GM18517 (cell line): ENCODE data around the gene UTP3.
A peak's percentile ranks its signal among the peaks of the same experiment; 100 is the strongest.
"Not testable (repeated sequence)": the region's sequence is repeated elsewhere in the genome, so short reads cannot be mapped to it uniquely, and the experiment has no call there.

Experiments
- ATAC-seq: cut with Tn5 transposase; IDR thresholded peaks from one replicate; pipeline ENCODE4 v1.9.1; 2021; ENCODE audit warnings: mild to moderate bottlenecking, moderate library complexity; ENCODE audit not compliant: unreplicated experiment

The UTP3 gene, protein sequence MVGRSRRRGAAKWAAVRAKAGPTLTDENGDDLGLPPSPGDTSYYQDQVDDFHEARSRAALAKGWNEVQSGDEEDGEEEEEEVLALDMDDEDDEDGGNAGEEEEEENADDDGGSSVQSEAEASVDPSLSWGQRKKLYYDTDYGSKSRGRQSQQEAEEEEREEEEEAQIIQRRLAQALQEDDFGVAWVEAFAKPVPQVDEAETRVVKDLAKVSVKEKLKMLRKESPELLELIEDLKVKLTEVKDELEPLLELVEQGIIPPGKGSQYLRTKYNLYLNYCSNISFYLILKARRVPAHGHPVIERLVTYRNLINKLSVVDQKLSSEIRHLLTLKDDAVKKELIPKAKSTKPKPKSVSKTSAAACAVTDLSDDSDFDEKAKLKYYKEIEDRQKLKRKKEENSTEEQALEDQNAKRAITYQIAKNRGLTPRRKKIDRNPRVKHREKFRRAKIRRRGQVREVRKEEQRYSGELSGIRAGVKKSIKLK

DNA sequence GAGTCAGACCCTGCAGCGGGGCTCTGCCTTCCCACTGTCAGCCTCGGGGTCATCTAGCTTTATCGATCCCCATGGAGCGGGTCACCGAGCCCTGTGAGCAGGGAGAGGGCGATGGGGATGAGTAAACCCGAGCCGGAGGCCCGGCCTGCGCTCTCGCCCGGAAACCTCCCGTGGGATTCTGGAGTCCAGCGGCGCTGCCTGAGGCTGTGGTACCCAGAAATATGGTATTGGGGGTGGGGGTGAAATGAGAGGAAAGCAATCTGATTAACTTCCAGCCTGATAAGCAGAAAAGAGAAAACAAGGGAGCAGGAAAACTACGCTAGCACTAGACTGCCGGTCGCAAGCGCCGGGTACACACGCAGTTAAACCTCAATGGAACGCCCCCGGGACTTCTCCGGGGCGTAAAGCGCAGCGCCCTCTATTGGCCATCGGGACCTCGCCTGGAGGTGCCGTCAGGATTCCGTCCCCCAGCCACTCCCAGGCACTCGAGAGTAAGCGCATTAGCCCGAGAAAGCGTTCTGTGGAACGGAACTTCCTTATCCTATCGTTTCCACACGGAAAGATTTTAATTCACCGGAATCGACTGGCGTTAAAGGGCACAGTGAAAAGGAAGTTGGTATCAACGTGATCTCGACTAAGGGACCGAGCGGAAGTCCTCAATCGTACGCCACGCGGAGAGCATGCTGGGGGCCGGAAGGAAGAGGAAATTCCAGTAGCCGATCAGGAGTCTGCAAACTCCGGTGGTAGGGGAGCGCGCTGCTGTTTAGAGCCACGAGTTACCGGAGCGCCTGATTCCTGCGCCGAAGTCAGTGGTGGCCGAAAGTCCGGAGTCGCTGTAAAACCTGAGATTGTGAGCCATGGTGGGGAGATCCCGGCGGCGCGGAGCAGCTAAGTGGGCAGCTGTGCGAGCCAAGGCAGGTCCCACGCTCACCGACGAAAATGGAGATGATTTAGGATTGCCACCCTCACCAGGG is at the start of gene UTP3:
UTP3 (plus strand) TSS at position 712 of the 974 bp plus-strand sequence; CDS start at position 858, 146 bp downstream.
- peak; percentile 94 for ATAC-seq

DNA sequence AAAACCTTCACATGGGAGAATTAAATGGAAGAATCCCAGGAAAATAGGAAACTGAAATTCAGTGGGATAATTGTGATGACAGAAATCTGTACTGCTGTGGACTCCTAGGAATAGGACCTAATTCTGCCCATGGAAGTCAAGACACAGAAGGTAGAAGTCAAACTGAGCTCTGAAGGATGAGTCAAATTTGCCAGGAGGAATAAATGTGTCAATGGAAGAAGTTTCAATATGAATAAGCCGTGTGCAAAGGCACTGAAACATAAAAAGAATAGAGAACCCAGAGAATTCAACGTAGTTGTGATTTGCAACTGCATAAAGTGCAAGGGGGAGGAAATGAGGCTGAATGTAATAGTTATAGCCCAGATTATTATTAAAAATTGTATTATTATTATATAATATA is 48.1 kb upstream of the UTP3 start:
- peak; percentile 78 for ATAC-seq

DNA sequence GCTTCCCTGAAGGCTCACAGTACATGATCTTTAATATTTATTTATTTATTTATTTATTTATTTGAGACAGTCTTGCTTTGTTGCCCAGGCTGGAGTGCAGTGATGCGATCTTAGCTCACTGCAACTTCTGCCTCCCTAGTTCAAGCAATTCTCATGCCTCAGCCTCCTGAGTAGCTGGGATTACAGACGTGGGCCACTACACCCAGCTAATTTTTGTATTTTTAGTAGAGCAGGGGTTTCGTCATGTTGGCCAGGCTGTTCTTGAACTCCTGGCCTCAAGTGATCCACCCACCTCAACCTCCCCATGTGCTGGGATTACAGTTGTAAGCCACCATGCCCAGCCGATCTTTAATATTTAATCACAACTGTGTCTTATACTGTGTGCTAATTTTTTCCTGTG is 37.6 kb upstream of the UTP3 start:
- ATAC-seq, result not testable (repeated sequence)

DNA sequence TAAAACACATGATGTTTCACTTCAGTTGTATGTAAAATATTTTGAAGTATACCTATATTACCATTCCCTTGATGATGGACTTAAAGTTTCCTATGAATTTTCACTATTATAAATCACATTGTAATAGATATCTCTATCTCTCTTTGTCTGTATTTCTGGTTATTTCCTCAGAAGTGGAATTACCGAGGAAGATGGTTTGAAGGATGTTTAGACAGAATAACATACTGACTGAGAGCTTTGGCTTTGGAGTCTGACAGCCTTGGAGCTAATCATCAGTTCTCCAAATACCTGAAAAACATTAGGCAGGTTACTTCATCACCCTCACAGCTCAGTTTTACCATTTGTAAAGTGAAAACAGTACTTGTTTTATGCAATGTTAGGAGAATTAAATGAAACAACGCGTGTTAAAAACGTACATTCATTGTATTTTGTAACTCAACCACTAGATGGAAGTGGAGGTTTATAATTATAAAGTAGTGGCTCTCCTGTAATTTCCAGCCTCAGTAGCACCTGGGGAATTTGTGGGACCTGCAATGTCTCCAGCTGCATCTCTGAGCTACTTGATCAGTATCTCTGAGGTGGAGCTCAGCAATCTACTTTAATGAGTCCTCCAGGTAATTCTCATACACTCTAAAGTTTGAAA is 36.3 kb upstream of the UTP3 start:
- no peak for ATAC-seq

DNA sequence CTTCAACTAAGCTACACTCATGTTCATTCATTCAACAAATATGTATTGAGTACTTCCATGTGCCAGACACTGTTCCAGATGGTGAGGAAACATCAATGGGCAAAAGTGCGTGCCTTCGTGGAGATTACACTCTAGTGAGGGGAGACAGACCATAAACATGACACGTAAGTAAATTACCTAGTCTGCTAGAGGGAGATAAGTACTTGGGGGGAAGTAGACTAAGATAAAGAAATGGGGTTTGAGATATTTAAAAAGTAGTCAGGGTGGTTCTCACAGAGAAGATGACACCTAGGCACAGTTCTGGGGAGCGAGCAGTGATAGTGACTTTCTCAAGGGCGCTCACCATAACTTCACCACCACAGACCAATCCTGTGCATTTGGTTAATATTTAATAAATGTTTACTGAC is 33.7 kb upstream of the UTP3 start:
- ATAC-seq, result no peak

DNA sequence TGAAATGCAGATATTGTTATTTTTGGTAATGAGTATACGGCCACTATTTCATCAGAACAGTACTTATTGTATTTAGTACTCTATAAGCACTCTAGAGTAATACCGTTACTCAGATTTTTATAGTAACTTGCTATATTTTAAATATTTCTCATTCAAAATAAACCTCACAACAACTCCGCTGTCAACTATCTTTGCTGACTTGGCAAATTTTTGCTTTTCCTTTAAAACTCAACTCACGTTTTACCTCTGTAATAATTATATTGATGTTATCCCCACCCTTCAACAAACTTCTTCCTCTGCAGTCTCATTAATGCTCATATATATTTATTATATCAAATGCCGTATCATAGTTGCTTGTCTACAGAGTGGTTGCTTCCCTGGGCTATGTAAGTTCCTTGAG is 31.0 kb upstream of the UTP3 start:
- ATAC-seq, result no peak

DNA sequence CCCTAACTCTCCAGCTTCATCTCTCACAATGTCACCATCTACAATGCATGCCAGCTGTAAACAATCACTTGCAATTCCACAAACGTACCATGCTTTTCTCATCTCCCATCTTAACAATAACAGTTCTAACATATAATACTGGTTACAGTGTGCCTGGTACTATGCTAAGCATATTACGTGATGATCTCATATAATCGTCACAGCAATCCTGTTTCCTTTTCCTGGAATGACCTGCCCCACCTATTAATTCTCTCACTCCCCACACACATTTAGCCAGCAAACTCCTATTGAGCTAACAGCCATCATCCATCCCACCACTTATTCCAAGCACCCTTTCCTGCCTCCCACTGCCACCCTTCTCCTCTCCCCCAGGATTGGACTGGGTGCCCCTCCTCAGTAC is 29.9 kb upstream of the UTP3 start:
- no peak for ATAC-seq

DNA sequence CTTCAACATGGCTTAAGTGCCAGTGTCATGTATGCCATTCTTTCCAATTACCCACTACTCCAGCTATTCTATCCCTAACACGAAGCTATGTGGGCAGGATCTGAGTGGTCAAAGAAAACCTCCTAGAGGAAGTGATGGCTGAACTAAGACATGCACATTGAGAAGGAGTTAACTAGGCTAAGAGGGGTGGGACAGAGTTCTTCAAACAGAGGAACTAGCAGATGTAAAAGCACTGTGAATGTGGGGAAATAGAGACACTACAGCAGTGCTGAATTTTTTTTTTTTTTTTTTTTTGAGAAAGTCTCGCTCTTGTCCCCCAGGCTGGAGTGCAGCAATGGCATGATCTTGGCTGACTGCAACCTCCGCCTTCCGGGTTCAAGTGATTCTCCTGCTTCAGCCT is 28.2 kb upstream of the UTP3 start:
- ATAC-seq, result no peak

DNA sequence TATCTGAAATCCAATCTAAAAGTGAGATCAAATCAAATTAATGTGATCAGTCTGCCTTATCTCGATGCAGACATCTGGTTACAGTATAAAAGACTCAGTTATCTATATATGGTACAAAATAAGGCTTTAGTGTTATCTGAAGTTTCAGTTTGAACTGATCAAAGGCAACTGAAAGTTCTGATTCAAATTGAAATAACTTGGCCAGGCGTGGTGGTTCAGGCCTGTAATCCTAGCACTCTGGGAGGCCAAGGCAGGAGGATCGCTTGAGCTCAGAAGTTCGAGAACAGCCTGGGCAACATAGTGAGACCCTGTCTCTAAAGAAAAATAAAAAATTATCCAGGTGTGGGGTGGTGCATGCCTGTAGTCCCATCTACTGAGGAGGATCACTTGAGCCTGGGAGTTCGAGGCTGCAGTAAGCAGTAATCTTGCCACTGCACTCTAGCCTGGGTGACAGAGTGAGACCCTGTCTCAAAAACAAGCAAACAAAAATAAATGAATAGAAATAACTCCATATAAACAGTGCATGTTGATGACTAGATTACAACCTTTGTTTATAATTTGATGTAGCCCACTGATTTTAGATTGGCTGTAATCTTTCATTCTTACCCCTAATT is 26.9 kb upstream of the UTP3 start:
- peak; percentile 74 for ATAC-seq

DNA sequence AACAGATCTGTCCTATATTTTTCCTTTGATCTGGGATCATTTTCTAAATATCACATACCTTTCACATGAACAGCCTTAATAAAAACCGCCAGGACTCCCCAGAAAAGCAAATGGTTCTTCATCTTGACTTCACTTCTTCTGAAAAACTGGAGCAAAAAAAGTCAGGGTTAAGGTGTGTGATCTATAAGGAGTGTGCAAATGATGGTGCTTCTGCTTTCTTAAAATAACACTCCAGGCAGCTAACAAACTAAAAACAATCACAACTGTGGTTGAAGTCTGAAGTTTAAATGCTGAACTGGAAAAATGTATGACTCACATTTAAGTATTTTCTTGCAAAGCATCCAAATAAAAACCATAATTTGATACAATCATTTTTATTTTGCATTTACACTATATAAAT is 22.0 kb upstream of the UTP3 start, which contains the start of gene JCHAIN:
JCHAIN (minus strand) TSS at position 140 of the 400 bp plus-strand sequence; CDS start at position 122, 18 bp downstream.
- ATAC-seq, result peak; percentile 56

DNA sequence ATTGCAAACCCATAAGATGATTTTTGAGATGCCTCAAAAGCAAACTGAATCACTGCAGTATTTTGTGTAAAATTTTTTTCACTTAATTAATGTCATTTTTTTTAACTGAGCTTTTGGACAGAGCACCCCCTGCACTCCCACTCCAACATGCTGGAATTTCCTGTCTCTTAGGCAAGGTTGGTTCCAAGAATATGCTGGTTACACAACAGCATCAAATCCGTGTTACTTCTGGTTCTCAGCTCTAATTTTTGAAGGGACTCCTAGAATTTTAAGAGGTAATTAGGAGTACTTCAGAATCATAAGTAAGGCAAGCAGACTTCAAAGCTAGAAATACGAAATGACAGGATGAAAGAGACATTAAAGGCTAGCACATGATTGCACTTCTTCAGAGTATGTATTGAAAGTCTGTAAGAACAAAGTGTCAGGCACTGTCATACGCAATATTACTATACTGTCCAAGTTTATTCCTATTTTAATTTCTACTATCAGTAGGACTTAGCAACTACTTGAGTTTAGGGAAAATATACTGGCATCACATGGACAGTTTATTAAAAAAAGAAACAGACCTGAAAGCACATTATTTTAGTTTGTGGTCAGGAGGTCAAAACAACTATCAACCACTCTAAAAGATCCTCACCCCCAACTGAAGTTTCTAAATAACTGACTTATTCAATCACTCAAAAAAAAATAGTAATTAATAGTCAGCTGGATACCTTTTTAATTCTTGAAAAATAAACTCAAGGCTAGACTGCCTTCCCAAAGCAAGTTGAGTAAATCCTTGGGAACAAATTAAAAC is 20.4 kb upstream of the UTP3 start:
- peak; percentile 44 for ATAC-seq

DNA sequence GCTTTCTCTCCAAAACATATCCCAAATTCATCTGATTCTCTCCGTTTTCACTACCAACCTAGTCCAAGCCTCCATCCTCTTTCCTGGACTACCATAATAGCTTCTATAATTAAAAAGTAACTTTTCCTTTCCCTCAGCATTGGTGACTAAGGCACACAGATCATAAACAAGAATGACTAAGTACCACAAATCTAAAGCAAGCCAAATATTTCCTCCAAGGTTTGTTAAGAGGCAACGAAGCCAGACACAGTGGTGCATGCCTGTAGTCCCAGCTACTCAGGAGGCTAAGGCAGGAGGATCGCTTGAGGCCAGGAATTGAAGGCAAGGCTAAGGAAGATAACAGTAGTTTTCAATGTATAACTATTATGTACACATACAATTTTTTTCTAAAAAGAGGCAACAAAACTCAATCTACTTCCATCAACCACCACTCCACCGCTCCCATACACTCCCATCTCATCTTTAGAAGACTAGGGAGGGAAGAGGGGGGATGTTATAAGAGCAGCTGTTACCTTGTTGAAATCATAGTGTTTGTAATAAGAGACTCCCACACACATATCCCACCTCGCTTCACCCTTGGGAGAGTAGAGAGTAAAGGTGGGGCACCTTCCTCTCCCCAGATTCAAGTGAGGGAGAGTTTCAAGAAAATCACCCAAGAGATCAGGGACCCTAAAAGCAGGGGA is 17.9 kb upstream of the UTP3 start:
- no peak for ATAC-seq

DNA sequence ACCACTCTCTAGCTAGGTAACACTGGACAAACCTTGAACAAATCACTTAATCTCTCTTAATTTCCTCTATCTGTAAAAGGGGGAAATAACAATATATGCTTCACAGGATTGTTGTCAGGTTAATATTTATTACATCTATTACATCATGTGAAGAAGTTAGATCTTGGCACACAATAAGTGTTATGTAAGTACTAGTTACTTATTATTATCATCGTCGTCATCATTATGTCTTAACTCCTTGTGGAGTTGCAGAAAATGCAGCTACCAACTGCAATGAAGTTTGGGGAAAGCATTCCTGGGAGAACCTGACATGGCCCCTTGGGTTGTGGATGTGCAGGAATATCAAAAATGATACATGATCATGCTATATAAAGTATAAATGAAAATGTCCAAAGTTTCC is 17.2 kb upstream of the UTP3 start:
- ATAC-seq, result no peak

DNA sequence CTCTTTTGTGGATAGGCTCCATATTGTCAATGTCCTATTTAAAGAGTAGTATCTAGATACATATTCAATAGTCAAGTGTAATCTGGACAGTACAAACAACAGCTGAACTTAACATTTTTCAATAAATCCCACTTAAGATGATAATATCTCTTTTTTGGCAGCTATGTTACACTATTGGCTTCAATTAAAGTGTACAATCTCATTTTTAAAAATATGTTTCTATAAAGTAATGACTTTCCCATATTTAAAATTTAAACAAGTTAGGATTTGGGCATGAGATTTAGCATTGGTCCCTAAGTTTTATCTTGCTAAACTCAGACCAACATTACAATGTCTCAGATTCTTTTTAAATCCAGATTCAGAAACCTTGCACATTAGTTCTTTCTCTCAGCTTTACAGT is 14.1 kb upstream of the UTP3 start:
- ATAC-seq, result no peak

DNA sequence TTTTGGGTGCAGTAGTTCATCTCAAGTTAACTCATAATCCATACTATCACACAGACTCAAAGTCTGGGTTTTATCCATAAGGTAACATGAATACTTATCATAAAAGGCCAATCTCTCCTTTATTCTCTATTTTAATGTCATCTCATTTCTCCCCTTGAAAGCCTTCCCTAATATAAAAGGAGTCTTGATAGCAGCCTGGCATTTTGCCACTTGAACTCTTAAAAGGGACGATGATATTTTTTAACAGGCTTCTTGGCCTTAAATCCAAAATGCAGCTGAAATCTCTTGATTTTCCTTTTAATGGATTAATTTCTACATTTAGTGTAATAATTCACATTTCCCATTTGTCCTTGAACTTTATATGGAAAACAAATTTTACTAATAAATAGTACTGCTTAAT is 13.6 kb upstream of the UTP3 start:
- no peak for ATAC-seq

DNA sequence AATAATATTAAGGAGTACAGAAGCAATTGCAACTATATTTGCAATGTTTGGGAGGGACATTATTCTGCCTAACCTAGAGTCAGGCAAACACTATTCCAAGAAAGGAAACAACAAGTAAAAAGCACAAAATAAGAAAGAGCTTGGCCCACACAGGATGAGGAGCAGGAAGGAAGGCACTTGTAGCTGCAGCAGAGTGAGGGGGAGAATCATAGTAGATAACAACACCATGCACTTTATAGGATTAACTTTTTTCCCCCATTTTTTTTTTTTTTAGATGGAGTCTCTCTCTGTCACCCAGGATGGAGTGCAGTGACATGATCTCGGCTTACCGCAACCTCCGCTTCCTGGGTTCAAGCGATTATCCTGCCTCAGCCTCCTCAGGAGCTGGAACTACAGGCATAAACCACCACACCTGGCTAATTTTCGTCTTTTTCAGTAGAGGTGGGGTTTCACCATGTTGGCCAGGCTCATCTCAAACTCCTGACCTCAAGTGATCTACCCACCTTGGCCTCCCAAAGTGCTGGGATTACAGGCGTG is 11.7 kb upstream of the UTP3 start:
- ATAC-seq, result no peak

DNA sequence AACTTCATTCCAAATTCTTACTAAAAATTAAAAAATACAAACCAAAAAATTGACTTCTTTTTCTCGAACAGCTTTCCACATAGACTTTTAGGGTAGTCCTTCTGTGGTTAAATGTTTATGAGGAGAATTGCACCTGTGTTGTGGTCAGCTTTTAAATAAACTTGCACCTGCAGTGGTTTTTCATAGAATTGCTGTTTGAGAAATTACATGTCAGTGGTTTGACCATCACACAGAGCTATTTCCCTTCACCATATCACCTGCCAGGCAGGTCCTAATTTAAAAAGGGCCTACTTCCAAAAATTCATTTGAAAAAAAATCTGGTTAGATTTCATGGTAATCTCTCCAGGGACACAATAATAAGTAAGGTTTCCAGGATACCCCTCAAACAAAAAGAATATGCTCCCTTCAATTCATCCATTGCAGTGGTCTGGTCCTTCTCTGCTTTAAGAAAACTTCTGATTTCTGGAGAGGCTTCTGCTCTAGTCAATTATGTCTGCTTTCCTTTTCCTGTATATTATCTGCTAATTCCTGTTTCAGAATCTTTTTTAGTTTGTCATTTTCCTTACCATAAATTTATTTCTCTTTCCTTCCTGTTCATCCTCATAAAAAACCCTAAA is 9.8 kb upstream of the UTP3 start:
- ATAC-seq, result peak; percentile 80

DNA sequence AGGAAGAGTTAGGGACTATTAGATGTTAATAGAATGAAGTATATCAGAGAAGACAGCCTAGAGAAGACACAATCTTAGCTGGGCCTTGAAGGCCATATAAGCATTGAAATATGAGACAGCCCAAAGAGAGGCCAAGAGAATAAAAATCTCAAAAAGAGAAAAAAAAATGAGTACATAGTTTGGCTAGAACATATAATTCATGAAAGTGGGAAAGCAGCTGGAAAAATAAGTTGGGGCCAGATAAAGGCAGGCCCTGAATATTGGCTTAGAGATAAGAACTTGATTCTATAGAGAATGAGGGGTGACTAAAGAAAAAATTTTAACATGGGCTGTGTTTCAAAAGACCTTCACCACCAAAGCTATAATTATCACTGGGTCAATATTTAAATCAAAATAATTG is 7.4 kb upstream of the UTP3 start:
- no peak for ATAC-seq

DNA sequence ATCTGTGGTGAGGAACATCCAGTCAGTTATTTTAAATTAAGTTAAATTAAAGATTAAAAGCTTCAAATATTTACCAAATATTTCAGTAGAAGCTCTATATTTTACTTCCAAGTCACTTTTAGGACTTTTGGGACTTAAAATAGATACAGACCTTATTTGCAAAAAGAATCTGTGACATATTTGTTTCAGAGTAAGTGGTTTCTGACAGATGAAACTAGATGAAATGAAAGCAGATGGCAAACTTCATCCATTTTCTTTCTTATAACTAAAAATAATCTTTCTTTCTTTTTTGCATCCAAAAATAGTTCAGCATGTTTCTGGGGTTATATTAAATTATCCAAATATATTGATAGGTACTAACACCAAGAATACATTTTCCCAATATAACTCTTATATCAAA is 6.6 kb upstream of the UTP3 start:
- peak; percentile 43 for ATAC-seq
